Neural cell (in vitro differentiated cells): ENCODE data around the gene DGCR8.

Experiments
- CTCF ChIP-seq: fragments of 450-650 bp; IDR thresholded peaks from 2 replicates; pipeline ENCODE4 v1.5.1; 2014; ENCODE audit warnings: antibody characterized with exemption, mild to moderate bottlenecking, moderate library complexity; ENCODE audit not compliant: poor library complexity, severe bottlenecking
- EP300 ChIP-seq: fragments of 450-650 bp; conservative IDR thresholded peaks from 2 replicates; pipeline ENCODE4 v1.6.1; 2014; ENCODE audit warnings: antibody characterized with exemption, mild to moderate bottlenecking, moderate library complexity; ENCODE audit not compliant: poor library complexity, severe bottlenecking
- EZH2 ChIP-seq: fragments of 200-600, 300-800 bp; shearing (Covaris generic), sonication (generic); IDR thresholded peaks from 2 replicates; pipeline ENCODE4 v1.6.1; 2014; ENCODE audit warnings: antibody characterized with exemption, low read length, borderline replicate concordance, mild to moderate bottlenecking; ENCODE audit not compliant: insufficient read depth, poor library complexity, severe bottlenecking
- RAD21 ChIP-seq: fragments of 450-650 bp; conservative IDR thresholded peaks from 2 replicates; pipeline ENCODE4 v1.6.1; 2014; ENCODE audit warnings: antibody characterized with exemption, mild to moderate bottlenecking, moderate library complexity
- REST ChIP-seq: IDR thresholded peaks from 2 replicates; pipeline ENCODE4 v1.6.1; 2012; ENCODE audit warnings: borderline replicate concordance

- TF ChIP-seq EZH2 (no peak), REST (no peak), CTCF (no peak), EP300 (no peak), RAD21 (no peak)
Observed at GRCh38 chr22:20143883-20144665, 64.0 kb downstream of the DGCR8 start.
